NCI-H2107 treated with DMSO at 0.1 percent for 48 hours (cell line): ENCODE results near the gene LINGO1.

ENCODE experiments used
- DNase-seq: peaks from one replicate; lab custom pipeline; 2025; ENCODE audit not compliant: unreplicated experiment; lab: John Stamatoyannopoulos, UW

The LINGO1 gene

DNA sequence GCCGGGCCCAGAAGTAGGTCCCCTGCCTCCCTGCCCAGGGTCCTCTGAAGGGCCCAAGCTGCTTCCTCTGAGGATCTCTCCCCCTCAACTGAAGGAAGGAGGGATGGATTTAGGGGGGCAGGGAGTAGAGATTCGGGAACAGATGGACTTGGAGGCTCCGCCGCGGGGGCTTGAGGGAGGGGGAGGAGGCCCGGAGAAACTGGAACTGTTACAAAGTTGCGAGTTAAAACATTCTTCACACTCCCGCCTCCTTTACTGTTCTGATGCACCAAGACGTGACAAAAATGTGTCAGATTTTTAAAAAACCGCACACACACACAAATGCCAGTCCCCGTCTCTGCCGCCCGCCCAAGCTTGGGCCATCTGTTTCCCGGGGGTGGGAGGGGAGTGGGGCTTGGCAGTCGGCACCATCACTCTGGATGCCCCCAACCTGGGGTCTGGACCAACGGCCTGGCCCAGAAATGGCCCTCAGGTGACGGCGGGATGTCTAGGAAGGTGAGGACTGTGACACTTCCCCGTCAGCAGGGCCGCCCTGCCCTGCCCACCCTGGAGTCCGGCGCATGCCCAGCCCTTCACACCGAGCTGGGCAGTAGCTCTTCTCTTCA lies 25.0 kb upstream of the LINGO1 start:
- DNase-seq = no peak

DNA sequence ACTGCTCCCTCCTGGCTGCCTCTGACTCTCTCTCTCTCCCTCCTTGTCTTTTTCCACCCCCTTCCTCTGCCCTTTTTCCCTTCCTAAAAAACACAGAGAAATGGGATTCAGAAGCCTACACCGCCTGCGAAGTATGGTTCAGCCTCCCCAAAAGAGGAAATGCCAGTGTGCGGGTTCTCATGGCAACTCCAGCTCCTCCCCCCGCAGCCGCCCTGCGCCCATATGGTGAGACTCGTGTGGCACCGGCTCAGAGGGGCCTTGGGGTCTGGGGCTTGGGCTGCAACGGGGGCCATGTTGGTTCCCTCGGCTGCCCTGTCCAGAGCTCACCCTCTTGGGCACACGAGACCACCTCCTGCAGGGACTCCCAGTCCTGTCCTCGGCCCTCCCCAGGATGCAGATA lies 23.6 kb upstream of the LINGO1 start:
- no peak for DNase-seq

DNA sequence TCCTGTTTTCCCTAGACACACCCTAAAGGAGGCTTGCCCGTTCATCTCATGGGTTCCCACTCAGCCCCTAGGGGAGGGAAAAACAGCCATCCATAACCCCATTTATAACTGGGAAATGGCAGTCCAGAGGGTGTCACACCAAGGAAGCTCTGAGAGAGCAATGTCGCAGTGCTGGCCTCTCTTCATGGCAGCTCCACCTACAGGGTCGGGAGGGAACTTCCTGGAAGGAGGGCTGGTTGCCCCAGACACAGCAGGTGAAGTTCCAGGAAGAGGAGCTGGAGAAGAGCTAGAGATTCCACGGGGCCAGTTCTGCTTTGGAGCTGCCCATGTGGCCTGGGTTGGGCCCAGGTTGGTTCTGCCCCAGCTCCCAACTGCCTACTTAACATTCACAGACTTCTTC lies 22.3 kb upstream of the LINGO1 start:
- no peak for DNase-seq

DNA sequence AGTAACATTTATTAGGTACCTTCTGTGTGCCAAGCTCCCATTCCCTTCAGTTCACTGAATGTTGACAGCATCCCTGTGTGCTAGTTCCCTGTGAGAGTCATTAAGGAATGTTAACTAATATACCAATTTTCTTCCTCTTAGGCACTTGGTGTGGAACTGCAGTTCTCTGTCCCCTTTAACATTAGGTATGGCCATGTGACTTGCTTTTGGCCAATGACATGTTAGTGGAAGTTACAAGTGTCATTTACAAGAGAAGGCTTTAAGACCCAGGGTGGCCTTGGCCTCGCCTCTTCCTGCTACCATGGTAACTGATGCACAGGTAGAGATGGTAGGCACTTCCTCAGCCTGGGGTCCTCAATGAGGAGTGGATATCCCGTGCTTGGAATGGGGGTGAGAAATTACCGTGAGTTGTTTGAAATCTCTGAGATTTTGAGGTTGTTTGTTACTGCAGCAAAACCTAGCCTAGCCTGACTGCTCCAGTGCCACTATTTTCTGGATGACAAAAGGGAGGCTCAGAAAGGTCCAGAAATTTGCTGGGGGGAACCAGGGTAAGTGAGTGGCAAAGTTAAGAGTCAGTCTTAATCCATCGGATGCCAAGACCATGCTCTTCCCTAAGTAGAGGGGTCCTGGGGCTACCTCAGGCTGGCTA lies 21.2 kb upstream of the LINGO1 start:
- DNase-seq = no peak

DNA sequence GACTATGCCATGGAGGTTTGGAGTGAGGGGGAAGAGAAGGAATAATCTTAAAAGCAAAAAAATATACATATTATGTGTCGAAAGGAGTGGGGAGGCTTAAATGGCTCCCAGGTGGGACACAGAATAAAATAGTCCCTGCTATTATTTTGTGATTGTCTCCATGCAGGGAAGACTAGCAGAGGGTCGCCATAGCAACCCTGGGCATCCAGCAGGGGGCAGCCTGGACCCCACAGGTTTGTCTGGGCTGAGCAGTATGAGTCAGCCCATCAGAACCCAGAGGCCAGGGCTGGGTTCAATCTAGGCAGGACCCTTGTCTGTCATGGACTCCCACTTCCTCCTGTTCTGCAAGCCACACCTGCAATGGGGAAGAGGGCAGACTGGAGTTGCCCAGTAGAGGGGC lies 17.6 kb upstream of the LINGO1 start:
- no peak for DNase-seq

DNA sequence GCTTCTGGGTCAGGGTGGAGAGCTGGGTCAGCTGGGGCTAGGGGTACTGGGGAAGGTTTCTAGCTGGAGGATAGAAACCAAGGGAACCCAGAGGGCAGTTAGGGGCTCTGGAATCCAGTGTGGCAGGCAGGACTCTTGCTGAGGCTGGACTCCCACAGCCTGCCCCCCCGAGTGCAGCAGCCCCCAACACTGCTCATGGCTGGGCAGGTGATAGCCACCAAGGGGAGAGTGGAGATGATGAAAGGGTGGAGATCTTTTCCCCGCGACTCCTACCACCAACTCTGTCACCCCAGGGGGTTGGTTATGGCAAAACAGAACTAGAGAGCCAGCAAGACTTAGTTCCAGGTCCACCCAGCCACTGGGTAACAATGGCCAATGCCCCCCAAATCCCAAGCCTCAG lies 16.9 kb upstream of the LINGO1 start:
- DNase-seq = no peak

DNA sequence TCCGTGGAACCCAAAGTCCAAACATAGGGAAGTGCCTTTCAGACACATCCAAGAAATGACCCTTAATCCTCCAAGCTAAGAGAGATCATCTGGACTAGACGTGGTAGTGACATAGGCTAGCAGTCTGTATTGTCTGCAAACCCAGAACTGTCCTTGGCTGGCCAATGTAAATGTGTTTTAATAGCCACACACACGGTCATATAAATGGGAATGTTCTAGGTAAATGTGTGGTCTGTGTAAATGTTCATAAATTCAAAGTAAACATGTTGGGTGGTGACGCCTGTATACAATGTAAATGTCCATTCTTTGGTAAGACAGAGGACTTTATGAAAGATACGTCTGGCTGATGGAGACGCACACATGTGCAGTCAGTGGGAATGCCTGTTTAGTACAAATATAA lies 16.3 kb upstream of the LINGO1 start:
- DNase-seq = no peak

DNA sequence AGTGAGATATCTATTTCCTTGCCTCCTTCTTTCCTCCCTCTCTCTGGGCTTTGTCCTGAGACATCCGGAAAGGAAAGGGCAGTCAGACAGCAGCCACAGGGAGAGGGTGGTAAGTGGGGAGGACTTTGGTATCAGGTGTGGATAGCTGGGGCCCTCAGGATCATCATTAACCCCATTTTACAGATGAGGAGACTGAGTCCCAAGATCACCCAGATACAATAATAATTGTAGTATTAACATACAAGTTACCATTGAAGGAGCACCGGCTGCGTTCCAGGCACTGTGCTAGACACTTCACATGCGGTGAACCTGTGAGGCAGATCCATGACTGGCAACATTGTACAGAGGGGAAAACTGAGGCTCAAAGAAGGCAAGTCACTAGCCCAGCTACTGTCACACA lies 15.2 kb upstream of the LINGO1 start:
- no peak for DNase-seq

DNA sequence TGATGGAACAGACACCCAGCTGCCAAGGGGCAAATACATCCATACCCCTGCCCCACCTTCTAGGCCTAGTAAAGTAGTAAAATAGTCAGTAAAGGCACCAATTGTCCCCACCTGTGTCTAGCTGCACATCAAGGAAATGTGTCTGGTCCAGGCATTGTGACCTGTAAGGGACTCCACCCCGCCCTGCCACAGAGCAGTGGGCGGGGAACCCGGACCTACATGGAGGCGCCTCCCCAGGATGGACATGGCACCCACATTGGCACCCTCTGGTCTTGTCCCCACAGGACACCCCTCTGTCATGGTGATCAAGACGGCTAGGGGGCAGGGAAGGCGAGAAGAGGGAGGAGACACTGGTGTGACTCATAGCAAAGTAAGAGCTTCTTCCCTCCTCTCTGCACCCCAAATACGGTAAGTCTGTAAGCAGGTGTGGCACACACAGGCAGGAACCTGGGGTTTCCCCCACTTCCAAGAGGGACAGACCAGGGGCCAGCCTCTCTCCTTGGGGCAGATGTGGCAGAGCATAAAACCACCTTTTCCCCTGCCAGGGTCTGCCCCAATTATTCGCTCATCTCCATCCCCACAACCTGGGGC lies 13.5 kb upstream of the LINGO1 start:
- no peak for DNase-seq

DNA sequence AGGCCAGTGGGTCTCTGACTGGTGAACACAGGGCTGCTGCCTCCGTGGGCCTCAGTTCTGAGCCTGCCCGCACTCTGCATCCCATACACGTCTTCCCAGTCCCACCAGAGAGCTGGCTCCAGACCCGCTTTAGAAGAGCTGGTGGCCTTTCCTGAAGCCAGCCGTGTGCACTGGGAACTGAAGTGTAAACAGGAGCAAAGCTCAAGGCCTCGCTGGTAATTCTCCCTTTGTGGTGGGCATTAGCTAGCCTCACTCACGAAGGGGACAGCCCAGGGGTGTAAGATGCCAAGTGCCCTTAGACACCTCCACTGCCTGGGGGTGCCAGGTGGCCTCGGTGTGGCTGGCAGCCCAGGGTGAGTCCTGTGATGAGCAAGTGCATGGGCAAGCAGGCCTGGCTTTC lies 12.9 kb upstream of the LINGO1 start:
- no peak for DNase-seq

DNA sequence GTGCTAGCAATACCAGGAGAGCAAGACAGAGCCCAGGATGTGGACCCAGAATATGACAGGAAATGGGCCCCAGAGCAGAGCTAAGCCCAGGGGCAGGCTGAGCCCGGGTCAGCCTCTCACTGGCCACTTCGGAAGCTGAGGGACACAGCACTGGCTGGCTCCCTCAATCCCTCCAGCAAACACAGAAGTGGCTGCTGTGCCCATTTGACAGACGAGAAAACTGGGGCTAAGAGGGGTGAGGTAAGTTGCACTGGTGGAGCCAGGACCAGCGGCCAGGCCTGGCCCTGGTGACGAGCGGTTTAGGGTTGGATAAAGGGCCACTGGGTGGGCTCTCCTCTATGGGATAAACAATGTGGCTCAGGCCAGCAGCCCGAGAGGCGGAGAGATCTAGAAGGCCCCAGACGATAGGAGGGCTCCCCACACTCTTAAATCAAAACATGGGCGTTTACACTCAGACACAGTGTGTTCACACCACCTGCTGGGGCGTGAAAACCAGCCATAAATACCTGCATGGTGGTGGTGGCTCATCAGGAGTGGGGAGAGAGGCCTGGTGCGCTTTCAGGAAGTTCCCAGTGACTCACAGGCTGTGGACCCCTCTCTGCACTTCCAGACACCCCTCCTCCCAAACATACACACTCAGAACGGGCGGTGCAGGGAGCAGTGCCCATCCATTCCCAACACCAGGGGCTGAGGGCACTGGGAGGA lies 12.0 kb upstream of the LINGO1 start:
- DNase-seq = no peak

DNA sequence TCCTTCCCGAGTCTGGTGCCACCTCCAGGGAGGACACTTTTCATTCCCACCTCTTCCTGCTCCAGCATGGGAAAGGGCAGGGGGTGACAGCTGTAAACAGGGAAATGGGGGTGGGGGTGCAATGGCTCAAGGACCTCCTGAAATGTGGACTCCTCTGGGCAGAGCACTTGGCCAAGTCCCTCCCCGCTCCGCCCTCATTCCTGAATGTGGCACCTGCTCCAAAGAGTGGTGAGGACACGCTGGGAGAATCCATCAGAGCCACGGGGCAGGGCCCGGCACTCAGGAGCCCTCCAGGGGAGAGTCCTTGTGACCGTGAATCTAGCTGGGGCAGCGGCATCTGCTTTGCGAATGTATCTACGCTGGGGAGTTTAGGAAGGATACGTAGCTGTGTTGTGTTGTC lies 11.1 kb upstream of the LINGO1 start:
- DNase-seq = no peak

DNA sequence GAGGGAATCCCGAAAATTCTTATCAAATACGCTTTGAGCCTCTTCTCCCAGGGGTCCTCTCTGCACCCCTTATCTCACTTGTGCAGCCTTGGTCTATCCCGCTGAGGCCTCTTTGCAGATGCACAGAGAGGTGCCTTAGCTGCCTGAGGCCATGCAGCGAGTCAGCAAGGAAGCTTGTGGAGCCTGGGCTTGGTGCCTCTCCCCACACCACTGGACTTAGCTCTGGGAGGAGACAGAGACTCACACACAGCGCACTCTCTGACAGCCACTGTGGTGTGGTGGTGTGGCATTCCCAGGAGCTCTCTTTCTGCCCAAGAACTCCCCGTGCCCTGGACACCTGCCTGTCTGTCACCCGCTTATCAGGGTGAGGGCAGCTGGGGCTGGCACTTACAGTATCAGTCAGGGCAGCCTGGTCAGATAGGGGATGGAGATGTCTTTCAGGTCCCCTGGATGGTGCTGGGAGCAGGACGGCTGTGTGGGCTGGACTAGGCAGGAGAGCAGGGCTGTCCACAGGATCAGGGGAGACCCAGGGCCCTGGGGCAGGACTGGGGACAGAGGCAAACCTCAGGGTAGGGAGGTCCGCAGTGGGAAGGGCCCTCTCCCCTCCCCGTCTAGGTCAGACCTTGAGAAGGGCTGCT lies 10.2 kb upstream of the LINGO1 start:
- no peak for DNase-seq

DNA sequence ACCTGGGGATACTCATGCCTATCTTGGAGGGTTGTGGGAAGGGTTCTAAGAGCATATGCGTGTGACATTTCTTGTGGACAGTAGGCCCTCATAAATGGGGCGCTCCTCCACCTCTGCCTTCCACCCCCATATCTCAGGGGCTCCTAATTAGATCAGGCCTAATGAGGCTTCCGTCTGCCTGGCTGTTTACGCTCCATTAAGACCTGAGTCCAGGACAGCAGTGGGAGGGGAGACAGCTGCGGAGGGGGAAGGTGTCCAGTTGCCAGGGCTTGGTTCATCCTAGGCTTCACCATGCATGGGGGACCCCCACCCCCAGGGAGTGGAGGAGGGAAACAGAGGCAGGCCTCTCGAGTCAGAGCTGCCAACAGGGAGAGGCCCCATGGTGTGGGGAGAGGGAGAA lies 9.3 kb upstream of the LINGO1 start:
- DNase-seq = no peak

DNA sequence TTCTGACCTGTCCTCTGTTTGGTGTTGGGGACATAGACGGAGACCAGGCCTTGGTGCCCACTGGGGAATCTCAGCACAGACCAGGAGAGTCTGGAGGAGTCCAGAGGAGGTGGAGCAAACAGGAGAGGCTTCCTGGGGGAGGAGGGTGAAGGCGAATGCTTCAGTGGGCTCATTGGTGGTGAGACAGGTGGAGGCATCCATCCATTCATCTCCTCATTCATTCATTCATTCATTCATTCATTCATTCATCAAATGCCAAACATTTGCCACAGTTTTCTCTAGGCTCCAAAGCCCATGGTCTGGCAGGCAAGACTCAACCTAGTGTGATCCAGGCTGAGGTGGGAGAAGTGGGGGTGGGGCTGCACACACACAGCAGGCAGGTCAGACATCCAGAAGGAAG lies 7.9 kb upstream of the LINGO1 start:
- no peak for DNase-seq

DNA sequence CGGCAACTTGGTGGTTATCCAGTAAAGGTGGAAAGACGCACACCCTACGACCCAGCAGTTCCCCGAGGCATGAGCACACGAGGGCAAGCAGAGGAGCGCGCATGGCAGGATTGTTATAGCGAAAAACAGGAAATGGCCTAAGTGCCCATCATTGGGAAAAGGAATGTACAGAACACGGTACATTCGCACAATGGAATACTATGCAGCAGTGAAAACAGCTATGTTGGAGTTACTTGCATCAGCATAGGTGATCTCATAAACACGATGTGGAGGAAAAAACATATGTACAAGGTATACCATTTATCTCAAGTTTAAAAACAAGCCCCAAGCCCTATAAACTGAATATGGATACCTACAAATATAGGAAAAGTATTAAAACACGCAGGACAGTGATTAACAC lies 6.7 kb upstream of the LINGO1 start:
- DNase-seq = no peak

DNA sequence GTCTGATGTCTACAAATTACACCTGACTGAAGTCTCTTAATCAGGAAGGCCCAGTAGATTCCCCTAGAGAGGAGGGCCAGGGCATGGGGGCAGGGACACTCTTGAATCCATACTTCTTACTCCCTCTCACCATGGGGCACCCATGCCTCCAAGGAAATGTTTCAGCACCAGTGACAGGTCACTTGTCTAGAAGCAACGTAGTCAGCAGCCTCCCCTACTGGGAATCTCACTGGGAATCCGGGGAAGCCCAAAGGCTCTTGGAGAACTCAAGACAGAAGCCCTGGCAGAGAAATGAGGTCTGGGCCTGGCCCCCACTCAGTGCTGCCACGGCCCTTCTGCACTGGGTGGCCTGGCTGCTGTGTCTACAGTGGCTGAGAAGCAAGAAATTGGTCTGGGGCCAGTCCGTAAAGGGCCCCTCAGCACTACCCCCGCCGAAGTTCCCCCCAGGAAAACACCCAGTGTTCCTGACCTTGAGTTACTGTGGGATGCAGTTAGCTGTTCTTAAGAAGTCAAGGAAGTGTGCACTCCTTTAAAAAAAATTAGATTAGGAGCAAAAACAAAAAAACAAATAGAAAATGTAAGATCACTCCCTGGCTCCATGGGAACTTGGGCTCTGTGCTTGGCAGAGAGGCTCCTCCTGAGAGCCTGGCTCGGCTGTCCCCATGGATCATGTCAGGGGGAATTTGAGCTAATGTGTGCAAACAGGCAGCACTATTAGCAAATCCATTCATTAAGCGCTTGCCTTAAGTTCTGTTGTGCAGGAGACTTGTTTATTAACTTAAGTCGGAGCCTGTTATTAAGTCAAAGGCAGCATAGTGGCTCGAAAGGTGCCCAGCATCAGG lies 5.4 kb upstream of the LINGO1 start:
- DNase-seq = no peak

DNA sequence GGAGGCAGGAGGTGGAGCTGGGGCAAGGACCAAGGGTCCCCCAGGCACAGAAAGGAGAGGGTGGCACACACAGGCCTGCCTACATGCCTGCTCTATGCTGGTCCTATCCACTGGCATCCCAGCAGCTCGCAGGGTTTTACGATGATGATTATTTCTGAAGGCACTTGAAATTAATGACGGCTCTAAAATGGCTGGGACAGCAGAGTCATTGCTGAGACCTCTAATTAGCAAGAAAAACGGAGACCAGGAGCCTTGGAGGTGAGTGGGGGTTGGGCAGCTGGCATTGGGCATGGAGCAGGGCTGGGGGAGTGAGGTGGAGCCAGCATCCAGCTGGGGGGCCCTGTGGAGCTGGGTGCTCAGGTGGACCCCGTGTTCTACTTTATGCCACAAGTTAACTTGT lies 3.5 kb upstream of the LINGO1 start:
- DNase-seq = no peak

DNA sequence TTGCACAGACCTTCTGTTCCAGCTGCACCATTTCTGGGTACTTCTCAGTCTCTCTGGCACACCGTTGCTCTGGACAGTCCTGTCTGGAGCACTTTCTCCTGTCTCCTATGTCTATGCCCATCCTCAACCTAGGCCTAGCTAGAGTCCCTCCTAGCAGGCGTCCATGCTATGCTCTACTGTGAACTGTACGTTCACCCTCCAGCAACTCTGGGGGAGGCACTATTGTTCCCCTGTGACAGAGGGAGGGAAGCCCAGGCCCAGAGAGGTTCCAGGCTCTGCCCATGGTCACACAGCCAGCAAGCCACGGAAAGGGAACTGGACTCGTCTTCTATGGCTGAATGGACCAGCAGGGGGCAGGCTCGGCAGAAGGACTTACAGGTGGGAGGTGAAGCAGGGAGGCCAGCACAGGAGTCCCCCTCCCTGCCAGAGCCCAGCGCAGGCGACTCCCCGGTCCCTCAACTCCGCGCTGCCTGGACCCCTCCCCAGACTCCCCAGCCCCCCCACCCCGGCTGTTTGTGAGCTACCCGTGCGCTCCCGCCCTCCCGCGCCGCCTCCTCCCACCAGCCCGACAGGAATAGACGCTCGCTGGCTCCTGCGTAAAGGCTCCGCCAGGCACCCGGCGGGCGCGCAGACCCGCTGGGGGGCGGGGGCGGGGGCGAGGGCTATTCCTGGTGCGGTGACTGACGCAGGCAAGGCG lies 1.7 kb upstream of the LINGO1 start:
- no peak for DNase-seq

DNA sequence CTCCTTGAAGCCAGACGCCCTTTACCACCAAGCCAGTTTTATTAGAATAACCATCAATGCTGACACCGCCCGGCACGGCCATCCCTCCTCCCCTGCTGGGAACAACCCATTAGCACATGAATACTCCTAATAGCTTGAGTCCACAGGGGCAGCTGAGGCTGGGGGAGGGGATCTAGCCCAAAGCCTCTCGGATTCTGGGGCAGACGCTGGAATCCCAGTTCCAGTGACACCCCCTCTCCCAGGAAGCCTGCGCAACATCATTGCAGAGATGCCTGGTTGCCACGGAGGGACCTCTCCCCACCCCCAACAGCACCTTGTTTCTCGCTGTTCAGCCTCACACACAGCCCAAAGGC lies 1.2 kb upstream of the LINGO1 start:
- no peak for DNase-seq
